GM23248 (cell line): ENCODE measurements around the gene FAM117A. TPM values are rescaled to one million over a fixed set of nuclear protein-coding genes. Genes with fewer than 3 reads are reported as not detected.

ENCODE experiments used
- DNase-seq: peaks from one replicate; pipeline ENCODE4 v3.0.0-alpha.2; 2015
- H2AFZ ChIP-seq: fragments of 200-600 bp; sonication (generic); 2 replicates; pipeline ENCODE4 v1.6.1; 2016; ENCODE audit warnings: antibody characterized with exemption
- H3F3A ChIP-seq: fragments of 200-600 bp; sonication (generic); 2 replicates; pipeline ENCODE4 v1.6.1; 2016; ENCODE audit warnings: mild to moderate bottlenecking, antibody characterized with exemption, mixed run types; ENCODE audit not compliant: insufficient read depth
- H3K27ac ChIP-seq: fragments of 200-600 bp; sonication (generic); 2 replicates; pipeline ENCODE4 v1.5.1; 2016; ENCODE audit warnings: mild to moderate bottlenecking
- H3K27me3 ChIP-seq: fragments of 200-600 bp; sonication (generic); replicated peaks from 2 replicates; pipeline ENCODE4 v1.6.1; 2016; ENCODE audit warnings: mild to moderate bottlenecking; ENCODE audit not compliant: insufficient read depth
- H3K36me3 ChIP-seq: fragments of 200-600 bp; sonication (generic); 2 replicates; pipeline ENCODE4 v1.6.1; 2016; ENCODE audit warnings: low read depth, mild to moderate bottlenecking
- H3K4me1 ChIP-seq: fragments of 200-600 bp; sonication (generic); 2 replicates; pipeline ENCODE4 v1.6.1; 2016; ENCODE audit warnings: mild to moderate bottlenecking; ENCODE audit not compliant: insufficient read depth
- H3K4me2 ChIP-seq: fragments of 200-600 bp; sonication (generic); one replicate; pipeline ENCODE4 v1.6.1; 2016; ENCODE audit warnings: mild to moderate bottlenecking; ENCODE audit not compliant: unreplicated experiment
- H3K4me3 ChIP-seq: fragments of 200-600 bp; sonication (generic); 2 replicates; pipeline ENCODE4 v1.5.1; 2016; ENCODE audit warnings: mild to moderate bottlenecking
- H3K79me2 ChIP-seq: fragments of 200-600 bp; sonication (generic); 2 replicates; pipeline ENCODE4 v1.6.1; 2016; ENCODE audit warnings: mild to moderate bottlenecking; ENCODE audit not compliant: insufficient read depth
- H3K9ac ChIP-seq: fragments of 200-600 bp; sonication (generic); 2 replicates; pipeline ENCODE4 v1.6.1; 2016; ENCODE audit warnings: mild to moderate bottlenecking
- H3K9me2 ChIP-seq: fragments of 200-600 bp; sonication (generic); 2 replicates; pipeline ENCODE4 v1.6.1; 2016; ENCODE audit warnings: mixed run types, mild to moderate bottlenecking, moderate library complexity; ENCODE audit not compliant: insufficient read depth
- H3K9me3 ChIP-seq: fragments of 200-600 bp; sonication (generic); one replicate; pipeline ENCODE4 v1.6.1; 2017; ENCODE audit warnings: low read depth
- H4K20me1 ChIP-seq: fragments of 200-600 bp; sonication (generic); 2 replicates; pipeline ENCODE4 v1.6.0; 2016; ENCODE audit not compliant: insufficient read depth
- EZH2 ChIP-seq: fragments of 200-600 bp; sonication (generic); IDR thresholded peaks from 2 replicates; pipeline ENCODE4 v1.6.1; 2018; ENCODE audit warnings: antibody characterized with exemption, mild to moderate bottlenecking; ENCODE audit not compliant: insufficient read depth, poor library complexity, severe bottlenecking
- EZH2phosphoT487 ChIP-seq: fragments of 200-600 bp; sonication (generic); IDR thresholded peaks from 2 replicates; pipeline ENCODE4 v1.6.1; 2018; ENCODE audit warnings: antibody characterized with exemption, moderate library complexity, mild to moderate bottlenecking, low read depth; ENCODE audit not compliant: insufficient read depth
- WGBS, 2 experiments: methylation state at CpG; one replicate each; pipeline ENCODE4 v1.1.6; 2015 to 2017; ENCODE audit warnings: low lambda C conversion rate in 2 of 2, low coverage in 1 of 2; ENCODE audit errors: missing lambda C conversion rate in 2 of 2; 5-methylcytosine and 5-hydroxymethylcytosine counted together
- in situ Hi-C: fragments of 300-500 bp; cut with MboI; formaldehyde crosslinking; loops from 2 replicates; pipeline ENCODE4 v1.15.0; 2020
- polyA plus RNA-seq: library from polyadenylated mRNA; unstranded; fragments of >200 nt; fragmentation: Nextera tagmentation; extraction: Ambion mirVana; gene quantifications from 2 replicates; pipeline ENCODE4 v1.2.1, GENCODE V29; 2016
- total RNA-seq: library from RNA; depleted of rRNA; stranded (reverse); fragments of >200 nt; shearing (Covaris generic); gene quantifications from 2 replicates; pipeline ENCODE4 v1.2.3, GENCODE V29; 2014

The FAM117A gene
- total and polyA plus RNA-seq, 2 experiments from 2014 or later = 1.8 to 4.0 TPM

- 0% methylated on average over 2 of the region's 2 CpGs for WGBS, 2 experiments
- no peaks in the 10 kb centered on the region for H3K27me3 ChIP-seq
- H4K20me1 ChIP-seq = no peaks in the 10 kb centered on the region
- TF ChIP-seq EZH2 (no peak), EZH2phosphoT487 (no peak)
- H3K9me3 ChIP-seq = no peaks in the 10 kb centered on the region
- peaks cover 15% of the 10 kb centered on the region for H3K4me1 ChIP-seq
- H3K36me3 ChIP-seq = no peaks in the 10 kb centered on the region
- H3K4me2 ChIP-seq = peak overlapping the region; percentile 72
- in situ Hi-C loops = no loop called here
- H3K4me3 ChIP-seq = no peak overlapping the region
- no peaks in the 10 kb centered on the region for H3K79me2 ChIP-seq
- peaks cover 12% of the 10 kb centered on the region for H3F3A ChIP-seq
- no peaks in the 10 kb centered on the region for H3K9me2 ChIP-seq
- peak; percentile 95 for DNase-seq
- H2AFZ ChIP-seq = peak overlapping the region; percentile 43; the same call in 1 of the 2 replicates
- H3K9ac ChIP-seq = peak overlapping the region; percentile 26; the same call in 1 of the 2 replicates
- H3K27ac ChIP-seq = peak overlapping the region; percentile 82
Measured at GRCh38 chr17:49779739-49780231, 15.9 kb upstream of the FAM117A start.

- H2AFZ ChIP-seq = peak overlapping the region; percentile 43; the same call in 1 of the 2 replicates
- TF ChIP-seq EZH2phosphoT487 = no peak
- TF ChIP-seq EZH2 = no peak
Measured at GRCh38 chr17:49779156-49779738, 15.3 kb upstream of the FAM117A start.

GRCh38 chr17:49777563-49777962 lies 13.6 kb upstream of the FAM117A start:
- in situ Hi-C loops = no loop called here
- no peak for DNase-seq
- H3K79me2 ChIP-seq = no peaks in the 10 kb centered on the region
- no peaks in the 10 kb centered on the region for H3K9me3 ChIP-seq
- H3K4me1 ChIP-seq = peaks cover 15% of the 10 kb centered on the region
- no peaks in the 10 kb centered on the region for H3K9me2 ChIP-seq
- no peak overlapping the region for H3K27ac ChIP-seq
- no peak for TF ChIP-seq EZH2phosphoT487
- TF ChIP-seq EZH2 = no peak
- no peak overlapping the region for H3K9ac ChIP-seq
- H3K27me3 ChIP-seq = no peaks in the 10 kb centered on the region
- H3F3A ChIP-seq = peaks cover 12% of the 10 kb centered on the region
- no peaks in the 10 kb centered on the region for H4K20me1 ChIP-seq
- no peaks in the 10 kb centered on the region for H3K36me3 ChIP-seq
- 77 to 78% methylated on average over 2 of the region's 2 CpGs for WGBS, 2 experiments
- H3K4me3 ChIP-seq = no peak overlapping the region
- H3K4me2 ChIP-seq = no peak overlapping the region
- no peak overlapping the region for H2AFZ ChIP-seq

More at GRCh38 chr17:49779156-49779738, 15.3 kb upstream of the FAM117A start:
- Histone ChIP-seq H3F3A (peaks cover 12% of the 10 kb centered on the region), H3K4me1 (peaks cover 15% of the 10 kb centered on the region), H3K27ac (peak overlapping the region; percentile 82), H3K4me3 (no peak overlapping the region), H3K9me3 (no peaks in the 10 kb centered on the region), H3K9me2 (no peaks in the 10 kb centered on the region), H3K27me3 (no peaks in the 10 kb centered on the region), H3K9ac (no peak overlapping the region), H4K20me1 (no peaks in the 10 kb centered on the region), H3K4me2 (peak overlapping the region; percentile 72), H3K79me2 (no peaks in the 10 kb centered on the region), H3K36me3 (no peaks in the 10 kb centered on the region)
- peak; percentile 52 for DNase-seq
- WGBS, 2 experiments = 61 to 66% methylated on average over 2 of the region's 2 CpGs
- in situ Hi-C loops = no loop called here

- Histone ChIP-seq H2AFZ (no peak overlapping the region), H3K36me3 (no peaks in the 10 kb centered on the region), H3K4me1 (peaks cover 15% of the 10 kb centered on the region), H3K27ac (no peak overlapping the region), H3F3A (peaks cover 12% of the 10 kb centered on the region), H3K27me3 (no peaks in the 10 kb centered on the region), H3K4me3 (no peak overlapping the region), H3K4me2 (no peak overlapping the region), H3K9ac (no peak overlapping the region), H3K79me2 (no peaks in the 10 kb centered on the region), H4K20me1 (no peaks in the 10 kb centered on the region), H3K9me2 (no peaks in the 10 kb centered on the region), H3K9me3 (no peaks in the 10 kb centered on the region)
- in situ Hi-C loops = no loop called here
- TF ChIP-seq EZH2phosphoT487 (no peak), EZH2 (no peak)
- no peak for DNase-seq
- WGBS, 2 experiments = 25 to 28% methylated on average over 8 of the region's 8 CpGs
Measured at GRCh38 chr17:49776551-49777300, 12.8 kb upstream of the FAM117A start.
